ENCODE results near the gene TK2. TPM values are rescaled to one million over a fixed set of nuclear protein-coding genes. Genes with fewer than 3 reads are reported as not detected.
"Not testable (repeated sequence)": the region's sequence is repeated elsewhere in the genome, so short reads cannot be mapped to it uniquely, and the experiment has no call there.

The TK2 gene
- total and polyA plus RNA-seq, 5 donors: 18.2 to 25.6 (median 24.4) TPM

DNA sequence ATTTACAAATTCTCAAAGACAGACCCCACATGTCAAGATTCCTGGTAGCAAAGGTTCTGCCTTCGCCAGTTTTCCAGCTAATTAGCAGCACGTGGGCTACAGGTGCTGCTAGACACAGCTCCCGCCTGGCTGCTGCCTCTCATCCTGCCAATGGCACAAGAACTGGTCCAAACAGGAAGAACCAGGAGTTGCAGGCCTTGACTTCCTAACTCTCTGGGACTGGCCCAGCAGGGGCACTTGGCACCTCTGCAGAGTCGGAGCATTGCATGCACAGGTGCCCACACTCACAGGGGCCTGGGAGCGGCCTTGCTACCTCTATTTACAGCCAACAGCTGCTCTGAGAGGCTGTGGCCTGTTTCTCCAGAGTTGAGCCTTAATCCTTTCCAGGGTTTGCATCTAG is 39.6 kb downstream of the TK2 start:
- DNase-seq: no peak
- H3K27ac ChIP-seq (ENCODE audit: low read length): peak overlapping the region; percentile 65
- WGBS: 80% methylated on average over 5 of the region's 5 CpGs
- H3K4me1 ChIP-seq (ENCODE audit: control insufficient read depth, insufficient read depth, low read length): peaks cover 9% of the 10 kb centered on the region
- no peaks in the 10 kb centered on the region for H3K27me3 ChIP-seq (ENCODE audit: control insufficient read depth, insufficient read depth)
- no peak for ATAC-seq
- H3K9me3 ChIP-seq (ENCODE audit: control insufficient read depth, low read length): no peaks in the 10 kb centered on the region
- intact Hi-C loops (cut with DNase I): no loop called here
- no peak overlapping the region for H3K4me3 ChIP-seq (ENCODE audit: low read length)

DNA sequence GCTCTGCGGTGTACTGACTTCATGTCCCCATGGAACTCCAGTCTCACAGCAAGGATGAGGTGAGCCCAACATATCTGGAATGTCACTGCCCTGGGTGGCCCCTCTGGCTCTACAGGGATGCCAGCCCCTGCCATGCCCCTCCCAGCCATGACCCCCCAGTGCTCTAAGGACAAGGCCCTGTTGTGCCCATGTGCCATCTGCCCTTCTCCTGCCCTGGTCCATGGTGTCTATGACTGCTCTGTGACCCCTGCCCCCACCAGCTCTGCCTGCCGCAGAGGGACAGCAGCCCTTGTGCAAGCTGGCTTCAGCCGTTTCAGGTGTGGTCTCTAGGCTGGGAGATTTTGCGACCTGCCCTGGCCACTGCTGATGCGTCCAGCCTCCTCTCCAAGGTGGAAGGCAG is 40.3 kb downstream of the TK2 start:
- H3K27ac ChIP-seq (ENCODE audit: low read length): no peak overlapping the region
- intact Hi-C loops (cut with DNase I): no loop called here
- DNase-seq: no peak

DNA sequence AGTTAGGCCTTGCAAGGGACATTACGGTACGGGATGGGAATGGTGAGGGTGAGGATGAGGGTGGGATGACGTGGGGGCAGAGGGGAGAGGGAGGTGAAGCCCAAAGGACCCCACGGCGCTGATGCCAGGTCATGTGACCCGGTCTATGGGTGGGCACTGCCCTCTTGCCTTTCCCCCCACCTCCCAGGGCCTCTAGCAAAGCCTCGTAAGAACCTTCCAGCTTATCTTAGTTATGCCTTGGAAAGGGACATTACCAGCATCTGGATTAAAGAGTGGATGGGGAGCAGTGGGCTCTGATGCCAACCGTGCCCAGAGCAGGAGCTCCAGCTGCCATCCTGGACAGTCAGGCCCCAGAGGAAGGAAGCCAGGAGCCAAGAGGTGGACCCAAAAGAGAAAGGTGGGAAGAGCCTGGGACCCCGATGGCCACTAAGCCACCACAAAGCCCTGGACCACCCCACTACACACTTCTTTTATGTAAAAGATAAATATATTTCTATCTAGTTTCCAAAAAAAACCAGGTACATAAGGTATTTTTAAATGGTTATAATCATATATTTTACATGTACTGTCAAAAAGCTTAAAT is 40.9 kb downstream of the TK2 start:
- no peaks in the 10 kb centered on the region for H3K27me3 ChIP-seq (ENCODE audit: control insufficient read depth, insufficient read depth)
- H3K27ac ChIP-seq (ENCODE audit: low read length): no peak overlapping the region
- WGBS: 93% methylated on average over 9 of the region's 9 CpGs
- ATAC-seq: no peak
- H3K9me3 ChIP-seq (ENCODE audit: control insufficient read depth, low read length): no peaks in the 10 kb centered on the region
- intact Hi-C loops (cut with DNase I): no loop called here
- no peak for DNase-seq
- no peak overlapping the region for H3K4me3 ChIP-seq (ENCODE audit: low read length)
- peaks cover 7% of the 10 kb centered on the region for H3K4me1 ChIP-seq (ENCODE audit: control insufficient read depth, insufficient read depth, low read length)

More for the DNA sequence above, 40.3 kb downstream of the TK2 start:
- H3K27me3 ChIP-seq (ENCODE audit: control insufficient read depth, insufficient read depth): no peaks in the 10 kb centered on the region
- peaks cover 7% of the 10 kb centered on the region for H3K4me1 ChIP-seq (ENCODE audit: control insufficient read depth, insufficient read depth, low read length)
- no peaks in the 10 kb centered on the region for H3K9me3 ChIP-seq (ENCODE audit: control insufficient read depth, low read length)
- ATAC-seq: no peak
- no peak overlapping the region for H3K4me3 ChIP-seq (ENCODE audit: low read length)
- WGBS: 96% methylated on average over 5 of the region's 5 CpGs

DNA sequence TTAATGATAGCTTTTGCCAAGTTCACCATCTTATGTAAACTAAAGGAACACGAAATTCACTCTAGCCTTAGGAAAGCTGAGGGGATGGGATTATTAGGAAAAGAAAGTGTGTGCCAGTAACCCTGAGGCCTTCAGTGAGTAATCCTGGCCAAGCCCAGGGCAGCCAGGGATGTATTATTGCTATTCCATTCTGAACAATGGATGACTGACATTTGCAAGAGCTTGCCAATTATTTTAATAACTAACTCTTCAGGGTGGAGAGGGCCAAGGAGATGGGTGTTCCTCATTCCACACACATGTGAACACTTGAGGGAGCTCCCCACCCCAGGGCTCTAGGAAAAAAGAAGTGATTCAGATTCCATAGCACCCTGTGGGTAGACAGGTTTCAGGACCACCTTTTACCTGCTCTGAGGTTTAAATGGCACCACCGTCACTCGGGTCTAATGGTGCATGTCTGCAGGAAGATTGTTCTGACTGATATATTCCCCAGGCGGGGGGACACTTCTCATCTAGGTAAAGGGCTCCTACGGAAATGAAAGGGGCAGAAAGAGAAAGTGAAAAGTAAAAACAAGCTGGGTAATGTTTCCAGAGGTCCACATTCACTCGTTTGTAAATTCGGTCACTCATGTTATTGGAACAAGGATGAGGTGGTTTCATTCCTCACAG is 41.5 kb downstream of the TK2 start:
- no peaks in the 10 kb centered on the region for H3K27me3 ChIP-seq (ENCODE audit: control insufficient read depth, insufficient read depth)
- intact Hi-C loops (cut with DNase I): no loop called here
- ATAC-seq: peak; percentile 46 to 79
- H3K4me3 ChIP-seq (ENCODE audit: low read length): no peak overlapping the region
- H3K27ac ChIP-seq (ENCODE audit: low read length): no peak overlapping the region
- no peak for DNase-seq
- peaks cover 7% of the 10 kb centered on the region for H3K4me1 ChIP-seq (ENCODE audit: control insufficient read depth, insufficient read depth, low read length)
- WGBS: 73% methylated on average over 7 of the region's 7 CpGs
- no peaks in the 10 kb centered on the region for H3K9me3 ChIP-seq (ENCODE audit: control insufficient read depth, low read length)

DNA sequence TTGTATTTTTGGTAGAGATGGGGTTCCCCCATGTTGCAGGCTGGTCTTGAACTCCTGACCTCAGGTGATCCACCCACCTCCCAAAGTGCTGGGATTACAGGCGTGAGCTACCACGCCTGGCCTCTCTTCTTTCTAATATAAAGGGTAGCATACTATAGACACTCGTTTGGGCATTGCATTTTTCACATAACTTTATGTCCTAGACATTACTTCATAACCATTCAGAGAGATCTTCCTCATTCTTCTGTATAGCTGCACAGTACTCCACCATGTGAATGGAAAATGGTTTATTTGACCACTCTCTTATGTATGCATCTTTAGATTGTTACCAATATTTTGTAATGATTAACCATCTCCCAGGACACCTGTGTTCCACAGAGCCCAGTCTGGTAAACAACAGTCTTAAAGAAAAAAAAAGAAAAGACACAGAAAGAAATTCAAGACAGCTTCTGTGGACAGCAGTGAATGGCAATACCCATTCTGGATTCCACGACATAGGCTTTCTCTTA is 42.1 kb downstream of the TK2 start:
- no peak overlapping the region for H3K27ac ChIP-seq (ENCODE audit: low read length)
- DNase-seq: no peak
- H3K4me3 ChIP-seq (ENCODE audit: low read length): no peak overlapping the region
- no peaks in the 10 kb centered on the region for H3K9me3 ChIP-seq (ENCODE audit: control insufficient read depth, low read length)
- H3K27me3 ChIP-seq (ENCODE audit: control insufficient read depth, insufficient read depth): no peaks in the 10 kb centered on the region
- WGBS: 82% methylated on average over 4 of the region's 4 CpGs
- no peak for ATAC-seq
- peaks cover 9% of the 10 kb centered on the region for H3K4me1 ChIP-seq (ENCODE audit: control insufficient read depth, insufficient read depth, low read length)
- intact Hi-C loops (cut with DNase I): no loop called here

DNA sequence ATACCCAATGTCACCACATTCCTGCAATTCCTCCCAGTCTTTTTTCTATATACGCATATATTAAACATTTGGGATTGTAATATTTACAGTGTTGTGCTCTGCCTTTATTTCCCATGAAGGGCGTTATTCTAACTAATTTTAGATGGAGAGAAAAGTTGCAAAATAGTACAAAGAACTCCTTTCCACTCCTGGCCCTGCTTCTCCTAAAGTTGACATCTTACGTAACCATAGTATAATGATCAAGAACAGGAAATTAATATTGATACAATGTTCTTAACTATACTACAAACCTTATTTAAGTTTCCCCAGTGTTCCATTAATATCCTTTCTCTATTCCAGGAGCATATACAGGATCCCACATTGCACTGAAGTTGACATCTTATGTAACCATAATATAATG is 46.3 kb downstream of the TK2 start:
- H3K27me3 ChIP-seq (ENCODE audit: control insufficient read depth, insufficient read depth): no peaks in the 10 kb centered on the region
- WGBS: 82% methylated on average over 3 of the region's 3 CpGs
- no peak overlapping the region for H3K4me3 ChIP-seq (ENCODE audit: low read length)
- intact Hi-C loops (cut with DNase I): no loop called here
- ATAC-seq (no peak), DNase-seq (no peak)
- no peaks in the 10 kb centered on the region for H3K9me3 ChIP-seq (ENCODE audit: control insufficient read depth, low read length)
- H3K4me1 ChIP-seq (ENCODE audit: control insufficient read depth, insufficient read depth, low read length): peaks cover 5% of the 10 kb centered on the region
- no peak overlapping the region for H3K27ac ChIP-seq (ENCODE audit: low read length)

DNA sequence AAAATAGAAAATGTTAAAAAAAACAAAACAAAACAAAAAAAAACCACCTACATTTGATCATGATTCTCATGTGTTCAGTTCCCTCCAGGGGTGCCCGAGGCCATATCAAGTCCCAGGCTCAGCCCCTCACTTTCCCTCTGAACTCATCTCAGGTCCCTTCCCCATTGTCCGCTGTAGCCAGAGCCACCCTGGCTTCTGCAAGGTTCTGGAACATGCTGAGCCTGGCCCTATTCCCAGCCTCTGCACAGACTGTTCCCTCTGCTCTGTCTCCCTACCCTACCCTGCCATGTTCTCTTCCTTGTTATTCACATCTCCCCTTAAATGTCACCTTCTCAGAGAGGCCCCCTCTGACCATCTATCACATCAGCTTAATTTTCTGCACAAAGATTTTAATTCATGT is 46.9 kb downstream of the TK2 start:
- Histone ChIP-seq H3K27me3 (ENCODE audit: control insufficient read depth, insufficient read depth) (no peaks in the 10 kb centered on the region), H3K4me1 (ENCODE audit: control insufficient read depth, insufficient read depth, low read length) (peaks cover 5% of the 10 kb centered on the region), H3K27ac (ENCODE audit: low read length) (no peak overlapping the region), H3K9me3 (ENCODE audit: control insufficient read depth, low read length) (no peaks in the 10 kb centered on the region), H3K4me3 (ENCODE audit: low read length) (no peak overlapping the region)
- DNase-seq (peak in 2 of 3 donors; percentile 56 to 90), ATAC-seq (peak; percentile 88 to 95)
- WGBS: 61% methylated on average over 2 of the region's 2 CpGs
- intact Hi-C loops (cut with DNase I): no loop called here

DNA sequence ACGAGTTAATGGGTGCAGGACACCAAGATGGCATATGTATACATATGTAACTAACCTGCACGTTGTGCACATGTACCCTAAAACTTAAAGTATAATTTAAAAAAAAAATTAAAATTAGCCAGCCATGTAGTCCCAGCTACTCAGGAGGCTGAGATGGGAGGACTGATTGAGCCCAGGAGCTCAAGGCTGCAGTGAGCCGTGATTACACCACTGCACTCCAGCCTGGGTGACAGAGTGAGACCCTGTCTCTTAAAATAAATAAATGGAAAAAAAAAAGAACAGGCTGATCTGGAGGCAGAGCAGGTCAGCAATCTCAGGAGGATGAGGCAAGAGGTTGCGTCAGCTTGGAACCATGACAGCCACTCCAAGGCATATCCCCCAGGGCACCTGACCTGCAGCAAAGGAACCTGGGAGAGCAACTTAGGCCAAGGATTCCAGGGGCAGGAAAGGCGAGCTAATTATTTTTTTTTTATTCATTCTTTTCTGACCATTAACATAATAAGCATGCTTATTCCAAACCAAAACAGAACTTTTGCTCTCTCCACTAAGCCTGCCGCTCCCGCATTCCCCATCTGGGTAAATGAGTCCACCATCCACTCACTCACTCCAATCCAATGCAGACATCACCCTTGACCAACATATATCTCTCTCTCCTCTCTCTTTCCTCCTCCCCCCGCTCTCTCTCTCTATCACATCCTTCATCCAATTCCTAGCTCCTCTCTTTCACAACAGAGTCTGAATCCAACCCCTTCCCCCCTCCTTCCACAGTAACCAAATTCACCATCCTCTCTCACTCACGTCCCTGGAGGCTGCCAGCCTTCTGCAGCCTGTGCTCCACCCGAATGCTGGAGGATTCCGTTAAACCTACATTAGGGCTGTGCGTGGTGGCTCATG is 47.7 kb downstream of the TK2 start:
- intact Hi-C loops (cut with DNase I): no loop called here
- peak in 2 of 3 donors; percentile 69 to 90 for DNase-seq
- Histone ChIP-seq H3K4me3 (ENCODE audit: low read length) (no peak overlapping the region), H3K4me1 (ENCODE audit: control insufficient read depth, insufficient read depth, low read length) (peaks cover 5% of the 10 kb centered on the region), H3K27me3 (ENCODE audit: control insufficient read depth, insufficient read depth) (no peaks in the 10 kb centered on the region), H3K27ac (ENCODE audit: low read length) (peak overlapping the region; percentile 3), H3K9me3 (ENCODE audit: control insufficient read depth, low read length) (no peaks in the 10 kb centered on the region)
- ATAC-seq: peak; percentile 76 to 89
- WGBS: 65% methylated on average over 12 of the region's 12 CpGs

DNA sequence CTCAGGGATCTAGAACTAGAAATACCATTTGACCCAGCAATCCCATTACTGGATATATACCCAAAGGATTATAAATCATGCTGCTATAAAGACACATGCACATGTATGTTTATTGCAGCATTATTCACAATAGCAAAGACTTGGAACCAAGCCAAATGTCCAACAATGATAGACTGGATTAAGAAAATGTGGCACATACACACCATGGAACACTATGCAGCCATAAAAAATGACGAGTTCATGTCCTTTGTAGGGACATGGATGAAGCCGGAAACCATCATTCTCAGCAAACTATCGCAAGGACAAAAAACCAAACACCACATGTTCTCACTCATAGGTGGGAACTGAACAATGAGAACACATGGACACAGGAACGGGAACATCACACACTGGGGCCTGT is 48.4 kb downstream of the TK2 start:
- H3K4me1 ChIP-seq (ENCODE audit: control insufficient read depth, insufficient read depth, low read length); ATAC-seq; H3K4me3 ChIP-seq (ENCODE audit: low read length); H3K27me3 ChIP-seq (ENCODE audit: control insufficient read depth, insufficient read depth); DNase-seq; H3K27ac ChIP-seq (ENCODE audit: low read length); intact Hi-C loops (cut with DNase I); H3K9me3 ChIP-seq (ENCODE audit: control insufficient read depth, low read length): not testable (repeated sequence)
- WGBS: 95% methylated on average over 4 of the region's 4 CpGs

DNA sequence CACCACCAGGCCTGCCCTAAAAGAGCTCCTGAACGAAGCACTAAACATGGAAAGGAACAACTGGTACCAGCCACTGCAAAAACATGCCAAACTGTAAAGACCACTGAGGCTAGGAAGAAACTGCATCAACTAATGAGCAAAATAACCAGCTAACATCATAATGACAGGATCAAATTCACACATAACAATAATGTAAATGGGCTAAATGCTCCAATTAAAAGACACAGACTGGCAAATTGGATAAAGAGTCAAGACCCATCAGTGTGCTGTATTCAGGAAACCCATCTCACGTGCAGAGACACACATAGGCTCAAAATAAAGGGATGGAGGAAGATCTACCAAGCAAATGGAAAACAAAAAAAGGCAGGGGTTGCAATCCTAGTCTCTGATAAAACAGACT is 52.0 kb downstream of the TK2 start:
- H3K4me1 ChIP-seq (ENCODE audit: control insufficient read depth, insufficient read depth, low read length); intact Hi-C loops (cut with DNase I); H3K9me3 ChIP-seq (ENCODE audit: control insufficient read depth, low read length); H3K4me3 ChIP-seq (ENCODE audit: low read length); H3K27me3 ChIP-seq (ENCODE audit: control insufficient read depth, insufficient read depth); H3K27ac ChIP-seq (ENCODE audit: low read length); ATAC-seq; DNase-seq: not testable (repeated sequence)
- 91% methylated on average over 1 of the region's 2 CpGs for WGBS

DNA sequence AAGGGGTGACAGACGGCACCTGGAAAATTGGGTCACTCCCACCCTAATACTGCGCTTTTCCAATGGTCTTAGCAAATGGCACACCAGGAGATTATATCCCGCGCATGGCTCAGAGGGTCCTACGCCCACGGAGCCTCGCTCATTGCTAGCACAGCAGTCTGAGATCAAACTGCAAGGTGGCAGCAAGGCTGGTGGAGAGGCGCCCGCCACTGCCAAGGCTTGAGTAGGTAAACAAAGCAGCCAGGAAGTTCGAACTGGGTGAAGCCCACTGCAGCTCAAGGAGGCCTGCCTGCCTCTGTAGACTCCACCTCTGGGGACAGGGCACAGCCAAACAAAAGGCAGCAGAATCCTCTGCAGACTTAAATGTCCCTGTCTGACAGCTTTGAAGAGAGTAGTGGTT is 53.7 kb downstream of the TK2 start:
- H3K4me3 ChIP-seq (ENCODE audit: low read length); DNase-seq; intact Hi-C loops (cut with DNase I); H3K4me1 ChIP-seq (ENCODE audit: control insufficient read depth, insufficient read depth, low read length); ATAC-seq; H3K27me3 ChIP-seq (ENCODE audit: control insufficient read depth, insufficient read depth); H3K9me3 ChIP-seq (ENCODE audit: control insufficient read depth, low read length); H3K27ac ChIP-seq (ENCODE audit: low read length): not testable (repeated sequence)
- WGBS: 98% methylated on average over 6 of the region's 10 CpGs

All from right cardiac atrium (tissue), 5 donors.